ENCODE data around the gene PSENEN.
A peak's percentile ranks its signal among the peaks of the same experiment; 100 is the strongest.

Gene PSENEN

GRCh38 chr19:35732540-35733179 lies 12.8 kb upstream of the PSENEN start:
- Mint-ChIP-seq H3K27ac (ENCODE audit: low read depth) (no peak overlapping the region), H3K27me3 (no peaks in the 10 kb centered on the region), H3K4me3 (no peak overlapping the region), H3K4me1 (peaks cover 31% of the 10 kb centered on the region), H3K36me3 (ENCODE audit: insufficient read depth) (peaks cover 32% of the 10 kb centered on the region), H3K9me3 (no peaks in the 10 kb centered on the region)
- ATAC-seq (replicated peaks; ENCODE audit: extremely low read depth, poor library complexity, severe bottlenecking) (no peak), DNase-seq (ENCODE audit: low spot score in 2 of 2) (no peak)

DNA sequence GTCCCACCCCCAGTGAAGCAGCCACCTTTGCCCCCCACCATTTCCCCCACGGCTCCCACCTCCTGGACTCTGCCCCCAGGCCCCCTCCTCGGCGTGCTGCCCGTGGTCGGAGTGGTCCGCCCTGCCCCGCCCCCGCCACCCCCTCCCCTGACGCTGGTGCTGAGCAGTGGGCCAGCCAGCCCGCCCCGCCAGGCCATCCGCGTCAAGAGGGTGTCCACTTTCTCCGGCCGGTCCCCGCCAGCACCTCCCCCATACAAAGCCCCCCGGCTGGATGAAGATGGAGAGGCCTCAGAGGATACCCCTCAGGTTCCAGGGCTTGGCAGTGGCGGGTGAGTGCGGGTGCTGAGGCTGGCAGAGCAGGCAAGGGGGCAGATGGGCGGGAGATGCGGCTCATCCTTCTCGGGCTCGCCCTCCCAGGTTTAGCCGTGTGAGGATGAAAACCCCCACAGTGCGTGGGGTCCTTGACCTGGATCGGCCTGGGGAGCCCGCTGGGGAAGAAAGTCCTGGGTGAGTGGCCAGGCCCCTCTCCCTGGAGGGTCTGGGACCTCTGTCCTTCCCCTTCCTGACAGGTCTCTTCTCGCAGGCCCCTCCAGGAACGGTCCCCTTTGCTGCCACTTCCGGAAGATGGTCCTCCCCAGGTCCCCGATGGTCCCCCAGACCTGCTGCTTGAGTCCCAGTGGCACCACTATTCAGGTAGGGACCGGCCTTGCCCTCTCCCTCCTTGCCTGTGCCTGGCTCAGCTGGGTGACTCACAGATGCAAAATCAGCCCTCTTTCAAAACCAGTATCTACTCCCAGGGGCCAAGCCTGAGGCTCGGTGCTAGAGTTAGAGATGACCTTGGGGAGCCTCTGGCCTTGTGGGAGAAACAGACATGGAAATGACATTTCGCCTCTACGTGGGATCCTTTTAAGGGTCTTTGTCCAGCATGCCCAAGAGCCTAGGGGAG lies 12.0 kb upstream of the PSENEN start:
- H3K9me3 Mint-ChIP-seq: no peaks in the 10 kb centered on the region
- H3K27me3 Mint-ChIP-seq: no peaks in the 10 kb centered on the region
- ATAC-seq (replicated peaks; ENCODE audit: extremely low read depth, poor library complexity, severe bottlenecking) (no peak), DNase-seq (ENCODE audit: low spot score in 2 of 2) (no peak)
- H3K4me3 Mint-ChIP-seq: no peak overlapping the region
- H3K36me3 Mint-ChIP-seq (ENCODE audit: insufficient read depth): peaks cover 32% of the 10 kb centered on the region
- peak overlapping the region; percentile 27 for H3K27ac Mint-ChIP-seq (ENCODE audit: low read depth)
- H3K4me1 Mint-ChIP-seq: peaks cover 32% of the 10 kb centered on the region

DNA sequence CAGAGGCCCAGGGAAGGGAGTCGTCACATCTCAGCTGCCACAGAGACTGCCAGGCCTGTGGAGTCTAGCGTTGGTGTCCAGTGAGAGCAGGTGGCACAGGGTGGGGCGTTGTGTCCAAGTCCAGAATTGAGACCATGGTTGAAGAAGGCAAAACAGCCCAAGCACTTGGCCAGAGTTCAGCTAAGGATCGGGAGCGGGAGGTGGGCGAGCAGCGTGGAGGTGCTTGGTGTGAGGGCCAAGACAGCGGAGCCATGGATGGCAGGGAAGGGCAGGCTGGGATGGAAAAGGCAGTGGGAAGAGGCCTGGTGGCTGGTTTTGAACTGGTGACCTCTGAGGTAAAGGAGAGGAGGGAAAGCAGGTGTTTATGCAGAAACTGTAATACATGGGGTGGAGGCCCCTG lies 11.2 kb upstream of the PSENEN start:
- Mint-ChIP-seq H3K9me3 (no peaks in the 10 kb centered on the region), H3K36me3 (ENCODE audit: insufficient read depth) (peaks cover 34% of the 10 kb centered on the region), H3K4me1 (peaks cover 37% of the 10 kb centered on the region), H3K27me3 (no peaks in the 10 kb centered on the region), H3K27ac (ENCODE audit: low read depth) (peak overlapping the region; percentile 27), H3K4me3 (no peak overlapping the region)
- ATAC-seq (replicated peaks; ENCODE audit: extremely low read depth, poor library complexity, severe bottlenecking): no peak
- DNase-seq (ENCODE audit: low spot score in 2 of 2): no peak

DNA sequence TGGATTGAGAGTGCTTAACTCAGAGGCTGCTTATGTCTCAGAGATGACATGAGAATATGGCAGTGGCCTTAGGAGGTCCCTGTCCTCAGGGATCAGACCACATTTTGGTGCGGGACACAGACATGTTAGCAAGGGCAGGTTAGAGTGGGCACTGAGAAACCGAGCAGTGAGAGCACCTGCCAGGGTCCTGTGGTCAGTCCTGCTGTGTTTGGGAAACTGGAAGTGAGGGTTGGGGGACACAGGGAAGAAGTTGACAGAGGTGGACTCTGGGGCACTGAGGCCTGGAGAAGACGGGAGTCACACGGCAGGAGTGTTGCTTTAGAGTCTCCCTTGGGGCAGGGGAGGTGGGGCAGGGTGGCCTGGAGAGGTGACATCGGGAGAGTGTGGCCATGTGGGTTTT lies 10.6 kb upstream of the PSENEN start:
- H3K9me3 Mint-ChIP-seq: no peaks in the 10 kb centered on the region
- H3K4me3 Mint-ChIP-seq: no peak overlapping the region
- ATAC-seq (replicated peaks; ENCODE audit: extremely low read depth, poor library complexity, severe bottlenecking): no peak
- H3K4me1 Mint-ChIP-seq: peaks cover 42% of the 10 kb centered on the region
- H3K36me3 Mint-ChIP-seq (ENCODE audit: insufficient read depth): peaks cover 31% of the 10 kb centered on the region
- no peaks in the 10 kb centered on the region for H3K27me3 Mint-ChIP-seq
- no peak for DNase-seq (ENCODE audit: low spot score in 2 of 2)
- H3K27ac Mint-ChIP-seq (ENCODE audit: low read depth): peak overlapping the region; percentile 27

- peaks cover 40% of the 10 kb centered on the region for H3K4me1 Mint-ChIP-seq
- no peaks in the 10 kb centered on the region for H3K27me3 Mint-ChIP-seq
- peaks cover 22% of the 10 kb centered on the region for H3K36me3 Mint-ChIP-seq (ENCODE audit: insufficient read depth)
- no peaks in the 10 kb centered on the region for H3K9me3 Mint-ChIP-seq
- no peak for ATAC-seq (replicated peaks; ENCODE audit: extremely low read depth, poor library complexity, severe bottlenecking)
- H3K4me3 Mint-ChIP-seq: no peak overlapping the region
- H3K27ac Mint-ChIP-seq (ENCODE audit: low read depth): peak overlapping the region; percentile 81
- no peak for DNase-seq (ENCODE audit: low spot score in 2 of 2)
Observed at GRCh38 chr19:35736913-35737886, 8.3 kb upstream of the PSENEN start.

GRCh38 chr19:35738021-35738886 lies 7.2 kb upstream of the PSENEN start:
- H3K27ac Mint-ChIP-seq (ENCODE audit: low read depth): peak overlapping the region; percentile 81
- H3K36me3 Mint-ChIP-seq (ENCODE audit: insufficient read depth): peaks cover 28% of the 10 kb centered on the region
- ATAC-seq (replicated peaks; ENCODE audit: extremely low read depth, poor library complexity, severe bottlenecking): no peak
- H3K4me3 Mint-ChIP-seq: peak overlapping the region; percentile 86
- peaks cover 47% of the 10 kb centered on the region for H3K4me1 Mint-ChIP-seq
- H3K27me3 Mint-ChIP-seq: no peaks in the 10 kb centered on the region
- no peaks in the 10 kb centered on the region for H3K9me3 Mint-ChIP-seq
- DNase-seq (ENCODE audit: low spot score in 2 of 2): no peak

GRCh38 chr19:35738887-35739229 lies 6.6 kb upstream of the PSENEN start:
- peak overlapping the region; percentile 41 for H3K27ac Mint-ChIP-seq (ENCODE audit: low read depth)
- ATAC-seq (replicated peaks; ENCODE audit: extremely low read depth, poor library complexity, severe bottlenecking) (no peak), DNase-seq (ENCODE audit: low spot score in 2 of 2) (no peak)
- H3K4me1 Mint-ChIP-seq: peaks cover 46% of the 10 kb centered on the region
- H3K27me3 Mint-ChIP-seq: no peaks in the 10 kb centered on the region
- H3K36me3 Mint-ChIP-seq (ENCODE audit: insufficient read depth): peaks cover 25% of the 10 kb centered on the region
- H3K4me3 Mint-ChIP-seq: peak overlapping the region; percentile 86
- H3K9me3 Mint-ChIP-seq: no peaks in the 10 kb centered on the region

DNA sequence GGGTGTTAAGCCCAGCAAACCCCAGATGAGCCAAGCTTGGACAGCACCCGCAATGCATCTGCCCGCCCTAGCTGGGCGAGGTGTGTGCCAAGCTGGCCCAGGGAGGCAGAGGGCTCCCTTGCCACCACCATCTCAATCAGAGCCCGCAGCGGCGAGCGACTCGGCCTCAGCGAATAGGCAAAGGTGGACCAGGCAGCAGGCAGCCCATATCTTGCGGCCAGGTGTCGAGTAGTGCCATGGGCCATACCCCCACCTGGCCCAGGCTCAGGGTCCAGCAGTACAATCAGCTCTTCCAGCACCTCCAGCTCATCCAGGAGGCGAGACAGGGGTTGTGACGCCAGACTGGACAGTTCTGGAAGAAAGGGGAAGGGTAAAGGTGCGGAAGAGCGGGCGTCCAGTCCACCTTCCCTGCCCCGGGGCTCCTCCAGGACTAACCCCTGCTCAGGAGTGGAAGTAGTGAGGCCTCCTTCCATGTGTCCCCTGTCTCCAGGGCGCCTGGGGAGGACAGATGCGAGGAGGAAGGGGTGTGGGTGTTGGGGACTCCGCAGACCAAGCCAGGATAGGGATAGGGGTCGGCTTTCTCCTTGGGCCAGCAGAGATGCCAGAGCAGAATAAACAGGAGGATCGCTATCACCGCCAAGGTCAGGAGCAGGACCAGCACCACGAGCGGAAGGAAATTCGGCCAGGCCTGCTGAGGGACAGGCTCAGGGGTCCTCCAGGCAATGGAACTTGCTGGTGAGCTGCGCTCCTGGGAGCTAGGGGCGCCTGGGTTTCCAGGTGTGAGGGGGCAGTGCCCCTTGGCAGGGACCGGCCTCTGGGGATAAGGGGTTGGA lies 6.0 kb upstream of the PSENEN start:
- Mint-ChIP-seq H3K9me3 (no peaks in the 10 kb centered on the region), H3K27ac (ENCODE audit: low read depth) (peak overlapping the region; percentile 41)

GRCh38 chr19:35740108-35740422 lies 5.4 kb upstream of the PSENEN start:
- Mint-ChIP-seq H3K4me3 (peak overlapping the region; percentile 86), H3K9me3 (no peaks in the 10 kb centered on the region), H3K27ac (ENCODE audit: low read depth) (no peak overlapping the region), H3K27me3 (no peaks in the 10 kb centered on the region), H3K36me3 (ENCODE audit: insufficient read depth) (peaks cover 24% of the 10 kb centered on the region), H3K4me1 (peaks cover 41% of the 10 kb centered on the region)
- no peak for ATAC-seq (replicated peaks; ENCODE audit: extremely low read depth, poor library complexity, severe bottlenecking)
- DNase-seq (ENCODE audit: low spot score in 2 of 2): no peak

More for the DNA sequence above, 6.0 kb upstream of the PSENEN start:
- peaks cover 24% of the 10 kb centered on the region for H3K36me3 Mint-ChIP-seq (ENCODE audit: insufficient read depth)
- peak overlapping the region; percentile 86 for H3K4me3 Mint-ChIP-seq
- H3K27me3 Mint-ChIP-seq: no peaks in the 10 kb centered on the region
- peaks cover 45% of the 10 kb centered on the region for H3K4me1 Mint-ChIP-seq
- no peak for DNase-seq (ENCODE audit: low spot score in 2 of 2)
- no peak for ATAC-seq (replicated peaks; ENCODE audit: extremely low read depth, poor library complexity, severe bottlenecking)

DNA sequence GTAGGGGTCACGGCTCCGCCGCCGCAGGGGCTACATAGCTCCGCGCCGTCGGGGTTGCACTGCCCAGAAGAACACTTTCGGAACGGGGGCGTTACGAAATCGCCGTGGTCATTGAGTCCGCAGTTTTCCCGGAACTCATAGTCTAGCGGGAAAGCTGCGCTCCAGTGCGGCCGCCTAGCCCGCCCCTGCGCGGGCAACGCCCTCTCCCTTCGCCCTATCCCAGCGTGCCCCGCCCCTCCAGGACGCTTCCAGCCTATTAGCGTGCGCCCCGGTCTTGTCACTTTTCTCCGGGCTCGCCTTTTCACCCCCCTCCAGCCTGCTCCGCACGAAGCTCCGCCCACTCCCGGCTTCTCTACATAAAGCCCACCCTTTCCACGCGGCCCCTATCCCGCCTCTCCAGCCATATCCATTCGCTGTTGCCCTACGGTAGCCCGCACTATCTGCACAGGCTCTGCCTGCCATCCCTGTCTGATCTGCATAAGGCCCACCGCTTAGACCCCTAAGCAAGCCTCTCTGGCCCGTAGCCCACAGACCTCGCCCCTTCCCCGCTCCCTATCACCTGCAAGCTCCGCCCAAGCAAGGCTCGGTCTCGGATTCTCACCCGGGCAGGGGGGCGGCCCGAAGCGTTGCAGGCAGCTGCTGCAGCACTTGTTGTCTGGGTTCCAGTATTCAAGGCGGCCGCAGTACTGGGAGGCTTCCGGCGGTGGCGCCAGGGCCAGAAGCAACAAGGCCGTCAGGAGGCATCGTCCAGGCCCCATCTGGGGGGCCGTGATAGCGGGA lies 4.8 kb upstream of the PSENEN start:
- peaks cover 28% of the 10 kb centered on the region for H3K36me3 Mint-ChIP-seq (ENCODE audit: insufficient read depth)

DNA sequence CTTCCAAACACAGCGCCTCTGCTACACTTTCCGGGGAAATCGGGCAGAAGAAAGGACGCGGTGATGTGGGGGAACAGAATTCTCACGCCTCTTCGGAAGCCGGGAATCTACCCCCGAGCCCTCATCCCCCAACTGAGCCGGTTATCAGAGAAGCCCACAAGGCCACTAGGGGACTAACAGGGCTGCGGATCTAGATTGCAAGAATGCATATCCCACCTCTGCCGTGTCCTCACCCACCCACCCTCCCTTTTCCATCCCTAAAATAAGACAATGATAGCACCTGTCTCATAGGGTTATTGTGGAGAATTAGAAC lies 4.3 kb upstream of the PSENEN start:
- peaks cover 49% of the 10 kb centered on the region for H3K4me1 Mint-ChIP-seq

More for the DNA sequence above, 4.8 kb upstream of the PSENEN start:
- ATAC-seq (replicated peaks; ENCODE audit: extremely low read depth, poor library complexity, severe bottlenecking) (peak; percentile 62), DNase-seq (ENCODE audit: low spot score in 2 of 2) (peak; percentile 88 to 92)
- no peaks in the 10 kb centered on the region for H3K27me3 Mint-ChIP-seq
- H3K9me3 Mint-ChIP-seq: no peaks in the 10 kb centered on the region
- H3K27ac Mint-ChIP-seq (ENCODE audit: low read depth): peak overlapping the region; percentile 63
- H3K4me1 Mint-ChIP-seq: peaks cover 44% of the 10 kb centered on the region
- H3K4me3 Mint-ChIP-seq: peak overlapping the region; percentile 86

More for the DNA sequence above, 4.3 kb upstream of the PSENEN start:
- Mint-ChIP-seq H3K9me3 (no peaks in the 10 kb centered on the region), H3K27ac (ENCODE audit: low read depth) (peak overlapping the region; percentile 63), H3K36me3 (ENCODE audit: insufficient read depth) (peaks cover 28% of the 10 kb centered on the region), H3K4me3 (peak overlapping the region; percentile 86), H3K27me3 (no peaks in the 10 kb centered on the region)
- DNase-seq (ENCODE audit: low spot score in 2 of 2): no peak
- no peak for ATAC-seq (replicated peaks; ENCODE audit: extremely low read depth, poor library complexity, severe bottlenecking)

Data from central memory CD8-positive, alpha-beta T cell (primary cell).